Gastrocnemius medialis (tissue), 4 donors: ENCODE data around the gene PLCL2. TPM values are rescaled to one million over a fixed set of nuclear protein-coding genes. Genes with fewer than 3 reads are reported as not detected.
A peak's percentile ranks its signal among the peaks of the same experiment; 100 is the strongest.

Source experiments
- ATAC-seq, 2 donors: fragments of 150-250 bp; one replicate each; pipeline ENCODE4 v1.9.1; 2016
- DNase-seq, 2 donors: peaks; one replicate each; pipeline ENCODE4 v3.0.0-alpha.2; 2019
- H3K27ac ChIP-seq, 4 donors: fragments of 200-600 bp; sonication (generic); 1 replicate in 1 of 4; 2 replicates in 3 of 4; pipeline ENCODE4 v1.5.1; 2016 to 2018; ENCODE audit warnings: mild to moderate bottlenecking in 2 of 4, moderate library complexity in 1 of 4
- H3K27me3 ChIP-seq, 3 donors: fragments of 200-600 bp; sonication (generic) in 2 of 3; 1 replicate in 1 of 3; 2 replicates in 2 of 3; pipeline versions ENCODE4 v1.5.1 to v1.6.0; 2016 to 2019; ENCODE audit warnings: mild to moderate bottlenecking in 1 of 3, moderate library complexity in 1 of 3
- H3K36me3 ChIP-seq, 2 donors: fragments of 200-600 bp; sonication (generic) in 1 of 2; one replicate each; pipeline ENCODE4 v1.5.1; 2017 to 2018
- H3K4me1 ChIP-seq, 2 donors: fragments of 200-600 bp; sonication (generic) in 1 of 2; one replicate each; pipeline ENCODE4 v1.5.1; 2016 to 2017; ENCODE audit warnings: mild to moderate bottlenecking in 2 of 2
- H3K4me3 ChIP-seq, 4 donors: fragments of 200-600 bp; sonication (generic) in 3 of 4; 1 replicate in 1 of 4; 2 replicates in 3 of 4; pipeline ENCODE4 v1.5.1; 2016 to 2019; ENCODE audit warnings: mild to moderate bottlenecking in 2 of 4
- H3K9me3 ChIP-seq, 3 donors: fragments of 200-600 bp; sonication (generic) in 2 of 3; 1 replicate in 1 of 3; 2 replicates in 2 of 3; pipeline ENCODE4 v1.5.1; 2016 to 2019
- CTCF ChIP-seq, 5 experiments: fragments of 450-650 bp in 3 of 5; fragments of 200-600 bp in 2 of 5; sonication (generic) in 2 of 5; IDR thresholded peaks in 4 of 5; conservative IDR thresholded peaks in 1 of 5; 1 replicate in 4 of 5; 2 replicates in 1 of 5; pipeline ENCODE4 v1.5.1; 2016 to 2019; ENCODE audit warnings: antibody characterized with exemption in 5 of 5, mild to moderate bottlenecking in 3 of 5, moderate library complexity in 3 of 5
- POLR2A ChIP-seq, 2 donors: fragments of 450-650 bp; IDR thresholded peaks; one replicate each; pipeline ENCODE4 v1.6.1; 2017; ENCODE audit warnings: antibody characterized with exemption in 2 of 2, mild to moderate bottlenecking in 2 of 2, moderate library complexity in 2 of 2
- in situ Hi-C, 4 donors: fragments of 200-750 bp; cut with MboI; loops; one replicate each; pipeline versions ENCODE4 v1.15.0 to v1.8.0; 2017; ENCODE audit warnings: low sequenced_read_pairs in 4 of 4
- intact Hi-C: fragments of 100-400 bp; cut with DNase I; formaldehyde crosslinking; loops from one replicate; pipeline ENCODE4 v1.15.1; 2023; ENCODE audit warnings: low total_unique reads
- total RNA-seq, 4 donors: library from RNA; depleted of rRNA; stranded (reverse); fragments of >200 nt; gene quantifications; one replicate each; pipeline versions ENCODE4 v1.1.0 to v1.2.3, GENCODE V29; 2016

PLCL2 gene
- total RNA-seq, 4 donors from 2014 or later, result 23.9 to 37.2 (median 32.7) TPM

- in situ Hi-C loops, result no loop called here
- TF ChIP-seq CTCF (IDR thresholded peaks at IDR 0.05 in 4 of 5, conservative IDR thresholded peaks at IDR 0.05 in 1 of 5), result no peak
- no peak for TF ChIP-seq POLR2A (IDR thresholded peaks at IDR 0.05)
- no peaks in the 10 kb centered on the region for H3K9me3 ChIP-seq
- H3K36me3 ChIP-seq, result no peaks in the 10 kb centered on the region
- DNase-seq (no peak), ATAC-seq (no peak)
- peak overlapping the region; percentile 22 to 98 (median 54) for H3K27ac ChIP-seq
- H3K4me3 ChIP-seq, result no peak overlapping the region
- no peaks in the 10 kb centered on the region for H3K27me3 ChIP-seq
- peaks cover 18 to 41% of the 10 kb centered on the region in 2 donors for H3K4me1 ChIP-seq
- intact Hi-C loops, result no loop called here
These were observed 8.7 kb upstream of the PLCL2 start for GRCh38 chr3:16875876-16876550.

GRCh38 chr3:16877505-16877904 is 7.2 kb upstream of the PLCL2 start:
- no peaks in the 10 kb centered on the region for H3K27me3 ChIP-seq
- H3K4me1 ChIP-seq, result peaks cover 30 to 47% of the 10 kb centered on the region in 2 donors
- intact Hi-C loops, result no loop called here
- in situ Hi-C loops, result no loop called here
- H3K4me3 ChIP-seq, result no peak overlapping the region
- no peaks in the 10 kb centered on the region for H3K36me3 ChIP-seq
- H3K27ac ChIP-seq, result peak overlapping the region in 2 of 4 donors; percentile 71 to 98
- DNase-seq (no peak), ATAC-seq (no peak)
- no peaks in the 10 kb centered on the region for H3K9me3 ChIP-seq
- TF ChIP-seq CTCF (IDR thresholded peaks at IDR 0.05 in 4 of 5, conservative IDR thresholded peaks at IDR 0.05 in 1 of 5), result no peak
- TF ChIP-seq POLR2A (IDR thresholded peaks at IDR 0.05), result no peak

- no peak for ATAC-seq
- no peaks in the 10 kb centered on the region for H3K27me3 ChIP-seq
- no peaks in the 10 kb centered on the region for H3K36me3 ChIP-seq
- no peaks in the 10 kb centered on the region for H3K9me3 ChIP-seq
- peaks cover 34 to 49% of the 10 kb centered on the region in 2 donors for H3K4me1 ChIP-seq
- no peak for DNase-seq
- intact Hi-C loops, result no loop called here
- TF ChIP-seq POLR2A (IDR thresholded peaks at IDR 0.05) (no peak), CTCF (IDR thresholded peaks at IDR 0.05 in 4 of 5, conservative IDR thresholded peaks at IDR 0.05 in 1 of 5) (no peak)
- H3K27ac ChIP-seq, result peak overlapping the region in 3 of 4 donors; percentile 18 to 98 (median 71)
- in situ Hi-C loops, result no loop called here
- H3K4me3 ChIP-seq, result no peak overlapping the region
These were observed 6.8 kb upstream of the PLCL2 start for GRCh38 chr3:16877911-16878310.

GRCh38 chr3:16881896-16882630 is 2.7 kb upstream of the PLCL2 start:
- Histone ChIP-seq H3K4me3 (peak overlapping the region in 2 of 4 donors; percentile 89 to 93), H3K27me3 (no peaks in the 10 kb centered on the region), H3K27ac (peak overlapping the region; percentile 93 to 98 (median 96)), H3K36me3 (no peaks in the 10 kb centered on the region), H3K4me1 (peaks cover 37 to 38% of the 10 kb centered on the region in 2 donors), H3K9me3 (no peaks in the 10 kb centered on the region)
- ATAC-seq (peak in 1 of 2 donors; percentile 36), DNase-seq (peak in 1 of 2 donors; percentile 67)
- intact Hi-C loops, result loop anchor here (5.0 kb wide), 2 partner anchors 40 to 115 kb away; no protein-coding TSS in a partner anchor
- TF ChIP-seq POLR2A (IDR thresholded peaks at IDR 0.05), result no peak
- TF ChIP-seq CTCF (IDR thresholded peaks at IDR 0.05 in 4 of 5, conservative IDR thresholded peaks at IDR 0.05 in 1 of 5), result no peak
- in situ Hi-C loops, result no loop called here
